H1 (cell line): ENCODE data around the gene ME3. TPM values are rescaled to one million over a fixed set of nuclear protein-coding genes. Genes with fewer than 3 reads are reported as not detected.

Source experiments
- CTCF ChIA-PET: fragments of 300-600 bp; sonication (Branson Sonifier 250); formaldehyde crosslinking; loops from one replicate; lab custom pipeline; 2021; ENCODE audit not compliant: partially characterized antibody; lab: Charles Lee
- POLR2A ChIA-PET: fragments of 300-600 bp; sonication (Branson Sonifier 250); formaldehyde crosslinking; loops from one replicate; lab custom pipeline; 2021; ENCODE audit warnings: inconsistent platforms; ENCODE audit not compliant: partially characterized antibody; lab: Charles Lee
- DNase-seq, 2 experiments: peaks; one replicate each; pipeline versions ENCODE4 v3.0.0 to v3.0.0-alpha.2; 2010 to 2022; ENCODE audit warnings: low spot score in 2 of 2, low read depth in 1 of 2, mixed read lengths in 1 of 2
- FAIRE-seq: peaks from 2 replicates; lab custom pipeline; 2011; peaks lifted over from hg19 to GRCh38; lab: Jason Lieb, UNC
- H2AFZ ChIP-seq: 2 replicates; pipeline ENCODE4 v1.8.1; 2012; ENCODE audit warnings: low read length, inconsistent platforms
- H2AK5ac ChIP-seq: 2 replicates; pipeline ENCODE4 v1.6.1; 2013; ENCODE audit warnings: low read depth, low read length
- H2BK120ac ChIP-seq: replicated peaks from 2 replicates; pipeline ENCODE3; 2013; ENCODE audit warnings: low read depth, low read length, inconsistent platforms
- H2BK12ac ChIP-seq: 2 replicates; pipeline ENCODE4 v1.6.1; 2013; ENCODE audit warnings: low read depth, low read length
- H2BK15ac ChIP-seq: 2 replicates; pipeline ENCODE4 v1.6.1; 2013; ENCODE audit warnings: low read length
- H2BK20ac ChIP-seq: 2 replicates; pipeline ENCODE4 v1.6.1; 2013; ENCODE audit warnings: low read length
- H2BK5ac ChIP-seq: 2 replicates; pipeline ENCODE4 v1.6.1; 2013; ENCODE audit warnings: low read depth, low read length
- H3K14ac ChIP-seq: 2 replicates; pipeline ENCODE4 v1.6.1; 2013; ENCODE audit warnings: inconsistent platforms; ENCODE audit not compliant: insufficient read length
- H3K18ac ChIP-seq: 2 replicates; pipeline ENCODE4 v1.6.1; 2013; ENCODE audit warnings: low read length; ENCODE audit errors: extremely low read depth
- H3K23ac ChIP-seq: 2 replicates; pipeline ENCODE4 v1.6.1; 2013; ENCODE audit warnings: inconsistent platforms; ENCODE audit not compliant: insufficient read length
- H3K23me2 ChIP-seq: 2 replicates; pipeline ENCODE4 v1.6.1; 2013; ENCODE audit warnings: low read depth, low read length
- H3K27ac ChIP-seq: 2 replicates; pipeline ENCODE4 v1.6.1; 2011; ENCODE audit warnings: low read depth, low read length, inconsistent platforms
- H3K27me3 ChIP-seq, 4 experiments: replicated peaks in 1 of 4; 1 replicate in 1 of 4; 2 replicates in 3 of 4; pipeline versions ENCODE4 v1.6.1 to v1.8.1; 2011 to 2013; ENCODE audit warnings: low read length in 3 of 4, mild to moderate bottlenecking in 3 of 4, inconsistent platforms in 2 of 4, mixed read lengths in 2 of 4, moderate library complexity in 1 of 4; ENCODE audit not compliant: control insufficient read depth in 3 of 4, insufficient read depth in 3 of 4; ENCODE audit errors: extremely low read depth in 1 of 4
- H3K36me3 ChIP-seq, 4 experiments: 2 replicates each; pipeline versions ENCODE4 v1.6.1 to v1.8.1; 2011 to 2013; ENCODE audit warnings: mild to moderate bottlenecking in 4 of 4, low read length in 3 of 4, moderate library complexity in 2 of 4, control low read depth in 1 of 4, inconsistent platforms in 1 of 4; ENCODE audit not compliant: insufficient read depth in 4 of 4, control insufficient read depth in 2 of 4
- H3K4ac ChIP-seq: replicated peaks from 2 replicates; pipeline ENCODE3; 2013; ENCODE audit warnings: low read length, low read depth, mixed read lengths, inconsistent platforms; ENCODE audit not compliant: insufficient read length
- H3K4me1 ChIP-seq, 4 experiments: replicated peaks in 1 of 4; 1 replicate in 1 of 4; 2 replicates in 3 of 4; pipeline versions ENCODE4 v1.6.1 to v1.8.1; 2011 to 2013; ENCODE audit warnings: low read length in 3 of 4, inconsistent platforms in 2 of 4, mixed read lengths in 1 of 4; ENCODE audit not compliant: insufficient read depth in 4 of 4, control insufficient read depth in 3 of 4
- H3K4me2 ChIP-seq, 2 experiments: 2 replicates each; pipeline versions ENCODE4 v1.6.1 to v1.8.1; 2011 to 2013; ENCODE audit warnings: low read depth in 2 of 2, low read length in 2 of 2, control low read depth in 1 of 2, inconsistent platforms in 1 of 2, mild to moderate bottlenecking in 1 of 2; ENCODE audit not compliant: insufficient read depth in 1 of 2
- H3K4me3 ChIP-seq, 4 experiments: fragments of 200-600, 300-600 bp in 1 of 4; sonication (generic), shearing (Covaris generic), sonication (Bioruptor Twin) in 1 of 4; 2 replicates each; pipeline versions ENCODE4 v1.5.1 to v1.8.1; 2011 to 2016; ENCODE audit warnings: low read length in 4 of 4, low read depth in 3 of 4, control low read depth in 2 of 4, inconsistent platforms in 2 of 4, mild to moderate bottlenecking in 2 of 4, mixed read lengths in 1 of 4, moderate library complexity in 1 of 4; ENCODE audit not compliant: insufficient read depth in 2 of 4; ENCODE audit errors: extremely low read depth in 1 of 4
- H3K56ac ChIP-seq: replicated peaks from 2 replicates; pipeline ENCODE3; 2013; ENCODE audit warnings: low read depth, mild to moderate bottlenecking, mixed read lengths, low read length, inconsistent platforms; ENCODE audit not compliant: insufficient read length
- H3K79me1 ChIP-seq: 2 replicates; pipeline ENCODE4 v1.6.1; 2013; ENCODE audit warnings: low read depth, low read length, control low read depth
- H3K79me2 ChIP-seq, 2 experiments: 2 replicates each; pipeline versions ENCODE4 v1.6.1 to v1.8.1; 2012 to 2013; ENCODE audit warnings: low read length in 2 of 2, mild to moderate bottlenecking in 2 of 2, inconsistent platforms in 1 of 2; ENCODE audit not compliant: insufficient read depth in 2 of 2, control insufficient read depth in 1 of 2
- H3K9ac ChIP-seq, 4 experiments: replicated peaks in 1 of 4; 1 replicate in 1 of 4; 2 replicates in 3 of 4; pipeline versions ENCODE4 v1.6.1 to v1.8.1; 2011 to 2013; ENCODE audit warnings: low read depth in 3 of 4, low read length in 3 of 4, control low read depth in 2 of 4, mild to moderate bottlenecking in 2 of 4, moderate library complexity in 2 of 4, inconsistent platforms in 1 of 4; ENCODE audit errors: extremely low read depth in 1 of 4
- H3K9me3 ChIP-seq, 2 experiments: 2 replicates each; pipeline versions ENCODE4 v1.6.1 to v1.8.1; 2012 to 2013; ENCODE audit warnings: mild to moderate bottlenecking in 2 of 2, moderate library complexity in 2 of 2, control low read depth in 1 of 2, inconsistent platforms in 1 of 2, low read depth in 1 of 2, low read length in 1 of 2, mixed read lengths in 1 of 2; ENCODE audit not compliant: insufficient read depth in 2 of 2
- H4K20me1 ChIP-seq, 2 experiments: replicated peaks in 1 of 2; 2 replicates each; pipeline versions ENCODE3 to v1.8.1; 2011 to 2013; ENCODE audit warnings: inconsistent platforms in 2 of 2, low read length in 2 of 2, mild to moderate bottlenecking in 1 of 2; ENCODE audit not compliant: insufficient read depth in 2 of 2, control insufficient read depth in 1 of 2
- H4K5ac ChIP-seq: 2 replicates; pipeline ENCODE4 v1.6.1; 2013; ENCODE audit warnings: low read length, low read depth, mixed read lengths, inconsistent platforms; ENCODE audit not compliant: insufficient read length
- H4K8ac ChIP-seq: 2 replicates; pipeline ENCODE4 v1.8.0; 2013; ENCODE audit warnings: mild to moderate bottlenecking, moderate library complexity, low read length, inconsistent platforms; ENCODE audit not compliant: insufficient read depth; ENCODE audit errors: extremely low read depth
- H4K91ac ChIP-seq: replicated peaks from 2 replicates; pipeline ENCODE3; 2013; ENCODE audit warnings: low read length, mixed read lengths, inconsistent platforms; ENCODE audit not compliant: insufficient read length
- ATF3 ChIP-seq: IDR thresholded peaks from 2 replicates; pipeline ENCODE4 v1.6.1; 2011; ENCODE audit warnings: low read depth, mild to moderate bottlenecking, low read length; ENCODE audit not compliant: insufficient read depth
- EGR1 ChIP-seq: IDR thresholded peaks from 2 replicates; pipeline ENCODE4 v1.6.1; 2011; ENCODE audit warnings: low read depth, low read length, borderline replicate concordance
- GTF2F1 ChIP-seq: IDR thresholded peaks from 2 replicates; pipeline ENCODE4 v1.6.1; 2012; ENCODE audit warnings: low read depth, low read length, improper control_type of control experiment, borderline replicate concordance
- KDM5A ChIP-seq: fragments of 200-600 bp; IDR thresholded peaks from 2 replicates; pipeline ENCODE4 v1.7.1; 2012; ENCODE audit warnings: mild to moderate bottlenecking, low read length, inconsistent platforms, mixed read lengths
- MAX ChIP-seq: IDR thresholded peaks from 2 replicates; pipeline ENCODE4 v1.6.1; 2012; ENCODE audit warnings: inconsistent platforms
- RBBP5 ChIP-seq: IDR thresholded peaks from 2 replicates; pipeline ENCODE4 v1.7.1; 2012; ENCODE audit warnings: low read depth, mild to moderate bottlenecking, inconsistent platforms, low read length, moderate library complexity, borderline replicate concordance
- SIN3A ChIP-seq, 2 experiments: IDR thresholded peaks in 1 of 2; conservative IDR thresholded peaks in 1 of 2; 2 replicates each; pipeline ENCODE4 v1.6.1; 2011 to 2012; ENCODE audit warnings: low read length in 2 of 2, improper control_type of control experiment in 1 of 2, low read depth in 1 of 2, mild to moderate bottlenecking in 1 of 2
- SP2 ChIP-seq: IDR thresholded peaks from 2 replicates; pipeline ENCODE4 v1.6.1; 2012; ENCODE audit warnings: mild to moderate bottlenecking, low read length, inconsistent platforms
- SP4 ChIP-seq: IDR thresholded peaks from 2 replicates; pipeline ENCODE4 v1.6.1; 2012; ENCODE audit warnings: low read length, inconsistent platforms
- YY1 ChIP-seq: IDR thresholded peaks from 2 replicates; pipeline ENCODE4 v1.6.1; 2011; ENCODE audit warnings: low read depth, mild to moderate bottlenecking, low read length
- WGBS, 2 experiments: shearing (Covaris generic) in 1 of 2; methylation state at CpG; one replicate each; pipeline versions ENCODE4 v1.1.6 to v1.1.7; 2013 to 2015; ENCODE audit warnings: low lambda C conversion rate in 2 of 2, mixed read lengths in 2 of 2, inconsistent platforms in 1 of 2, low coverage in 1 of 2, missing lambda C conversion rate in 1 of 2; ENCODE audit not compliant: insufficient replicate concordance in 2 of 2, insufficient coverage in 1 of 2, insufficient read length in 1 of 2; ENCODE audit errors: extremely low coverage in 1 of 2, missing lambda C conversion rate in 1 of 2; 5-methylcytosine and 5-hydroxymethylcytosine counted together
- polyA plus RNA-seq, 7 experiments: library from polyadenylated mRNA; depleted of rRNA in 3 of 7; stranded (reverse) in 5 of 7; unstranded in 2 of 7; fragments of >200 nt in 5 of 7; fragments of 200-250 nt in 2 of 7; gene quantifications; 1 replicate in 5 of 7; 2 replicates in 1 of 7; 4 replicates in 1 of 7; pipeline versions ENCODE4 v1.2.1 to v1.2.3, GENCODE V29; 2011 to 2013; ENCODE audit warnings: missing spikeins in 2 of 7, mixed read lengths in 2 of 7
- total RNA-seq: library from RNA; stranded (reverse); fragmentation: NEBNext Ultra II Directional; extraction: Animal tissue kit (Norgen Biotek cat#: 25700); gene quantifications from 2 replicates; pipeline ENCODE4 v1.2.1, GENCODE V29; 2021

Gene ME3
- total and polyA plus RNA-seq, 2 of the 8 experiments (the other 6 are each of a cell fraction or from before 2014, with no cell fraction given), result 1.5 to 2.8 TPM

GRCh38 chr11:86460461-86461385 is 211.7 kb downstream of the ME3 start:
- H4K20me1 ChIP-seq, result peaks cover 0 to 4% of the 10 kb centered on the region in 2 experiments
- no peak overlapping the region for H2BK120ac ChIP-seq
- no peak overlapping the region for H2AK5ac ChIP-seq
- H4K8ac ChIP-seq, result no peak overlapping the region
- 82% methylated on average over 9 of the region's 9 CpGs; no CpG with 5 or more reads in 1 of the 2 experiments for WGBS, 2 experiments
- ChIA-PET POLR2A (no interaction called here), CTCF (interaction anchor here (0.8 to 3.9 kb wide), 8 partner anchors 8 to 289 kb away, joined by 3 to 23 read pairs (median 6); no protein-coding TSS in a partner anchor)
- no peak overlapping the region for H3K18ac ChIP-seq
- H2BK12ac ChIP-seq, result peak overlapping the region; percentile 62; the same call in 1 of the 2 replicates
- H3K4ac ChIP-seq, result no peak overlapping the region
- H2AFZ ChIP-seq, result no peak overlapping the region
- no peaks in the 10 kb centered on the region; the same call in 1 of the 2 replicates for H3K23me2 ChIP-seq
- no peak overlapping the region for H3K23ac ChIP-seq
- H3K79me2 ChIP-seq, result no peaks in the 10 kb centered on the region
- H4K5ac ChIP-seq, result no peak overlapping the region
- H3K56ac ChIP-seq, result no peak overlapping the region
- H3K9ac ChIP-seq, result no peak overlapping the region
- no peak overlapping the region for H4K91ac ChIP-seq
- H3K4me1 ChIP-seq, result peaks cover 0 to 4% (median 0%) of the 10 kb centered on the region in 4 experiments; a peak in 2 of 7 replicates
- TF ChIP-seq YY1 (no peak), GTF2F1 (no peak), KDM5A (no peak), SP4 (no peak), RBBP5 (no peak), MAX (no peak), EGR1 (no peak), SIN3A (conservative IDR thresholded peaks at IDR 0.05 in 1 of 2, IDR thresholded peaks at IDR 0.05 in 1 of 2; ENCODE audit: low read depth in 1 of 2, low read length in 2 of 2) (no peak), SP2 (no peak), ATF3 (no peak)
- no peak overlapping the region for H2BK15ac ChIP-seq
- H3K27me3 ChIP-seq, result no peaks in the 10 kb centered on the region
- no peaks in the 10 kb centered on the region for H3K9me3 ChIP-seq
- H3K4me3 ChIP-seq, result no peak overlapping the region
- no peak overlapping the region for H2BK5ac ChIP-seq
- no peak overlapping the region for H3K27ac ChIP-seq
- H3K79me1 ChIP-seq, result no peaks in the 10 kb centered on the region
- no peak overlapping the region for H2BK20ac ChIP-seq
- no peak for FAIRE-seq
- H3K36me3 ChIP-seq, result no peaks in the 10 kb centered on the region
- no peak overlapping the region for H3K4me2 ChIP-seq
- no peak overlapping the region for H3K14ac ChIP-seq
- DNase-seq, result no peak
